GM23338 (cell line): ENCODE data around the gene NCKAP1. TPM values are rescaled to one million over a fixed set of nuclear protein-coding genes. Genes with fewer than 3 reads are reported as not detected.

Source experiments
- ATAC-seq: fragments of 200-7000 bp; cut with Tn5 transposase; 3 replicates; pipeline ENCODE4 v1.9.1; 2020
- DNase-seq: peaks from one replicate; pipeline ENCODE4 v3.0.0-alpha.2; 2015; ENCODE audit warnings: low spot score
- H2AFZ ChIP-seq: fragments of 200-600 bp; sonication (generic); 2 replicates; pipeline ENCODE4 v1.8.0; 2016; ENCODE audit warnings: antibody characterized with exemption, mild to moderate bottlenecking, moderate library complexity
- H3F3A ChIP-seq: fragments of 200-600 bp; sonication (generic); replicated peaks from 2 replicates; pipeline ENCODE4 v1.8.0; 2017; ENCODE audit warnings: antibody characterized with exemption, mixed run types, low read depth
- H3K27ac ChIP-seq: fragments of 200-600 bp; sonication (generic); 2 replicates; pipeline ENCODE4 v1.6.1; 2016; ENCODE audit warnings: low read depth
- H3K27me3 ChIP-seq: fragments of 200-600 bp; sonication (generic); 2 replicates; pipeline ENCODE4 v1.8.0; 2016; ENCODE audit warnings: mild to moderate bottlenecking, mixed run types, moderate library complexity; ENCODE audit not compliant: insufficient read depth
- H3K36me3 ChIP-seq: fragments of 200-600 bp; sonication (generic); 2 replicates; pipeline ENCODE4 v1.8.0; 2016; ENCODE audit warnings: mild to moderate bottlenecking; ENCODE audit not compliant: insufficient read depth
- H3K4me1 ChIP-seq: fragments of 200-600 bp; sonication (generic); 2 replicates; pipeline ENCODE4 v1.8.0; 2016; ENCODE audit warnings: mild to moderate bottlenecking, moderate library complexity; ENCODE audit not compliant: insufficient read depth
- H3K4me2 ChIP-seq: fragments of 200-600 bp; sonication (generic); 2 replicates; pipeline ENCODE4 v1.7.1; 2017; ENCODE audit warnings: mixed run types
- H3K4me3 ChIP-seq: fragments of 200-600 bp; sonication (generic); 2 replicates; pipeline ENCODE4 v1.6.1; 2016; ENCODE audit warnings: mixed run types
- H3K79me2 ChIP-seq: fragments of 200-600 bp; sonication (generic); replicated peaks from 2 replicates; pipeline ENCODE4 v1.8.0; 2017; ENCODE audit warnings: mild to moderate bottlenecking; ENCODE audit not compliant: insufficient read depth
- H3K9me2 ChIP-seq: fragments of 200-600 bp; sonication (generic); 2 replicates; pipeline ENCODE4 v1.8.0; 2017; ENCODE audit not compliant: insufficient read depth
- H4K20me1 ChIP-seq: fragments of 200-600 bp; sonication (generic); replicated peaks from 2 replicates; pipeline ENCODE4 v1.8.0; 2017; ENCODE audit warnings: mild to moderate bottlenecking; ENCODE audit not compliant: insufficient read depth
- H3K27ac Mint-ChIP-seq: 2 replicates; pipeline ENCODE4 v1.8.0; 2020; ENCODE audit warnings: inconsistent platforms, mild to moderate bottlenecking, moderate library complexity, mixed read lengths
- H3K27me3 Mint-ChIP-seq: 3 replicates; pipeline ENCODE4 v1.8.0; 2022; ENCODE audit warnings: low read depth, mild to moderate bottlenecking, moderate library complexity, mixed read lengths, inconsistent platforms; ENCODE audit not compliant: insufficient read depth, poor library complexity
- H3K36me3 Mint-ChIP-seq: 3 replicates; pipeline ENCODE4 v1.8.0; 2021; ENCODE audit warnings: low read depth, mild to moderate bottlenecking, inconsistent platforms, moderate library complexity, mixed read lengths
- H3K4me1 Mint-ChIP-seq: 3 replicates; pipeline ENCODE4 v1.8.0; 2020; ENCODE audit warnings: mild to moderate bottlenecking, inconsistent platforms, mixed read lengths
- H3K4me3 Mint-ChIP-seq: 3 replicates; pipeline ENCODE4 v1.8.0; 2021; ENCODE audit warnings: moderate library complexity, mild to moderate bottlenecking, inconsistent platforms, mixed read lengths
- H3K9me3 Mint-ChIP-seq: 3 replicates; pipeline ENCODE4 v1.8.0; 2020; ENCODE audit warnings: moderate library complexity, mild to moderate bottlenecking, inconsistent platforms, mixed read lengths
- CREB1 ChIP-seq: fragments of 250-450 bp; sonication (Bioruptor Pico); IDR thresholded peaks from 2 replicates; pipeline ENCODE4 v1.5.0; 2020; ENCODE audit warnings: low read depth, mild to moderate bottlenecking, moderate library complexity
- CTCF ChIP-seq, 2 experiments: fragments of 200-600 bp in 1 of 2; sonication (generic) in 1 of 2; conservative IDR thresholded peaks; 2 replicates each; pipeline versions ENCODE4 v1.5.1 to v1.6.1; 2016 to 2017; ENCODE audit warnings: antibody characterized with exemption in 2 of 2, low read depth in 2 of 2, mild to moderate bottlenecking in 2 of 2, moderate library complexity in 1 of 2
- ETS1 ChIP-seq: IDR thresholded peaks from 2 replicates; pipeline ENCODE4 v1.6.1; 2016; ENCODE audit warnings: antibody characterized with exemption
- EZH2 ChIP-seq: fragments of 200-600 bp; sonication (generic); IDR thresholded peaks from one replicate; pipeline ENCODE4 v1.8.0; 2017; ENCODE audit warnings: antibody characterized with exemption, mild to moderate bottlenecking, low read depth; ENCODE audit not compliant: unreplicated experiment
- EZH2phosphoT487 ChIP-seq: fragments of 200-600 bp; sonication (generic); IDR thresholded peaks from one replicate; pipeline ENCODE4 v1.8.1; 2018; ENCODE audit warnings: antibody characterized with exemption; ENCODE audit not compliant: unreplicated experiment
- JUNB ChIP-seq: IDR thresholded peaks from one replicate; pipeline ENCODE4 v1.6.1; 2016; ENCODE audit warnings: antibody characterized with exemption; ENCODE audit not compliant: unreplicated experiment
- NANOG ChIP-seq: IDR thresholded peaks from 2 replicates; pipeline ENCODE4 v1.6.1; 2016; ENCODE audit warnings: antibody characterized with exemption, borderline replicate concordance
- POLR2AphosphoS5 ChIP-seq: IDR thresholded peaks from 2 replicates; pipeline ENCODE4 v1.6.1; 2016; ENCODE audit warnings: antibody characterized with exemption, low read depth
- REST ChIP-seq: IDR thresholded peaks from one replicate; pipeline ENCODE4 v1.6.1; 2018; ENCODE audit warnings: antibody characterized with exemption; ENCODE audit not compliant: unreplicated experiment
- STAT1 ChIP-seq: IDR thresholded peaks from one replicate; pipeline ENCODE4 v1.6.1; 2016; ENCODE audit warnings: antibody characterized with exemption; ENCODE audit not compliant: unreplicated experiment
- ZNF114 ChIP-seq: fragments of 250-450 bp; sonication (Bioruptor Pico); IDR thresholded peaks from 2 replicates; pipeline ENCODE4 v1.5.0; 2020; ENCODE audit warnings: mild to moderate bottlenecking, moderate library complexity
- ZNF331 ChIP-seq: fragments of 250-450 bp; sonication (Bioruptor Pico); IDR thresholded peaks from 2 replicates; pipeline ENCODE4 v1.5.0; 2020; ENCODE audit warnings: low read depth, mild to moderate bottlenecking, moderate library complexity
- ZNF462 ChIP-seq: fragments of 250-450 bp; sonication (Bioruptor Pico); IDR thresholded peaks from 2 replicates; pipeline ENCODE4 v1.5.0; 2020; ENCODE audit warnings: mild to moderate bottlenecking, moderate library complexity
- polyA plus RNA-seq: library from polyadenylated mRNA; unstranded; fragments of >200 nt; fragmentation: Nextera tagmentation; extraction: Ambion mirVana; gene quantifications from 2 replicates; pipeline ENCODE4 v1.2.1, GENCODE V29; 2016
- total RNA-seq: library from RNA; depleted of rRNA; stranded (reverse); fragments of >200 nt; shearing (Covaris generic); gene quantifications from 2 replicates; pipeline ENCODE4 v1.2.3, GENCODE V29; 2014

Gene NCKAP1
- total and polyA plus RNA-seq, 2 experiments from 2014 or later: 53.8 to 157 TPM

- Mint-ChIP-seq H3K27ac (no peak overlapping the region), H3K4me1 (peaks cover 8% of the 10 kb centered on the region; the same call in 2 of the 3 replicates), H3K9me3 (no peaks in the 10 kb centered on the region), H3K36me3 (peaks cover 29% of the 10 kb centered on the region), H3K27me3 (peaks cover 2% of the 10 kb centered on the region), H3K4me3 (no peak overlapping the region)
- peaks cover 10% of the 10 kb centered on the region; the same call in 1 of the 2 replicates for H3K4me1 ChIP-seq
- H3K36me3 ChIP-seq: peaks cover 20% of the 10 kb centered on the region
- no peaks in the 10 kb centered on the region for H3K9me2 ChIP-seq
- H3K4me2 ChIP-seq: no peak overlapping the region
- no peaks in the 10 kb centered on the region for H4K20me1 ChIP-seq
- no peak overlapping the region for H3K4me3 ChIP-seq
- no peak overlapping the region for H3K27ac ChIP-seq
- ATAC-seq (no peak), DNase-seq (no peak)
- no peak overlapping the region for H2AFZ ChIP-seq
- H3K27me3 ChIP-seq: no peaks in the 10 kb centered on the region
- H3K79me2 ChIP-seq: no peaks in the 10 kb centered on the region
- H3F3A ChIP-seq: no peaks in the 10 kb centered on the region
- TF ChIP-seq ZNF114 (CRISPR knock-in tag): no peak
- TF ChIP-seq ZNF462 (CRISPR knock-in tag): no peak
- TF ChIP-seq JUNB: no peak
- TF ChIP-seq CREB1: no peak
- TF ChIP-seq EZH2: no peak
- no peak for TF ChIP-seq POLR2AphosphoS5
- TF ChIP-seq ZNF331 (CRISPR knock-in tag): no peak
- TF ChIP-seq ETS1: no peak
- no peak for TF ChIP-seq NANOG
- TF ChIP-seq REST: no peak
- no peak for TF ChIP-seq CTCF (conservative IDR thresholded peaks at IDR 0.05; ENCODE audit: low read depth in 2 of 2)
- no peak for TF ChIP-seq STAT1
- TF ChIP-seq EZH2phosphoT487: no peak
Measured at GRCh38 chr2:182924306-182924705, 114.0 kb downstream of the NCKAP1 start.
